Astrocyte of the hippocampus (primary cell): Measurements from ENCODE around the gene SHANK1.

Source experiments
- DNase-seq: peaks from one replicate; pipeline ENCODE4 v3.0.0; 2011; ENCODE audit warnings: low read depth, low spot score

The SHANK1 gene

GRCh38 chr19:50728084-50728737, 8.6 kb upstream of the SHANK1 start:
- peak; percentile 14 for DNase-seq

- DNase-seq: no peak
Observed at GRCh38 chr19:50725911-50726230, 6.3 kb upstream of the SHANK1 start.

- DNase-seq: no peak
Observed at GRCh38 chr19:50725218-50725910, 5.8 kb upstream of the SHANK1 start.

GRCh38 chr19:50724522-50725217, 5.1 kb upstream of the SHANK1 start:
- peak; percentile 98 for DNase-seq

- DNase-seq: no peak
Observed at GRCh38 chr19:50723735-50724521, 4.3 kb upstream of the SHANK1 start.

GRCh38 chr19:50723069-50723468, 3.5 kb upstream of the SHANK1 start, which contains the start of gene CLEC11A:
Gene CLEC11A (plus strand): TSS chr19:50723364. CDS start chr19:50723526, 162 bp downstream.
- no peak for DNase-seq

- DNase-seq: no peak
Observed at GRCh38 chr19:50722201-50723013, 2.8 kb upstream of the SHANK1 start.

GRCh38 chr19:50721441-50722137, 2.0 kb upstream of the SHANK1 start:
- DNase-seq: no peak

- DNase-seq: no peak
Observed at GRCh38 chr19:50720921-50721381, 1.3 kb upstream of the SHANK1 start.

GRCh38 chr19:50720181-50720920, 749 bp upstream of the SHANK1 start:
- DNase-seq: no peak

- no peak for DNase-seq
Observed at GRCh38 chr19:50719119-50719435, 525 bp downstream of the SHANK1 start.

- peak; percentile 9 for DNase-seq
Observed at GRCh38 chr19:50718255-50719118, 1.1 kb downstream of the SHANK1 start.

- DNase-seq: no peak
Observed at GRCh38 chr19:50717891-50718254, 1.7 kb downstream of the SHANK1 start.

GRCh38 chr19:50717026-50717723, 2.4 kb downstream of the SHANK1 start:
- no peak for DNase-seq

GRCh38 chr19:50716178-50717025, 3.2 kb downstream of the SHANK1 start:
- DNase-seq: no peak

GRCh38 chr19:50713556-50714236, 5.9 kb downstream of the SHANK1 start:
- no peak for DNase-seq

GRCh38 chr19:50712833-50713232, 6.8 kb downstream of the SHANK1 start:
- no peak for DNase-seq
